ENCODE results near the gene AGBL5.

The AGBL5 gene

DNA sequence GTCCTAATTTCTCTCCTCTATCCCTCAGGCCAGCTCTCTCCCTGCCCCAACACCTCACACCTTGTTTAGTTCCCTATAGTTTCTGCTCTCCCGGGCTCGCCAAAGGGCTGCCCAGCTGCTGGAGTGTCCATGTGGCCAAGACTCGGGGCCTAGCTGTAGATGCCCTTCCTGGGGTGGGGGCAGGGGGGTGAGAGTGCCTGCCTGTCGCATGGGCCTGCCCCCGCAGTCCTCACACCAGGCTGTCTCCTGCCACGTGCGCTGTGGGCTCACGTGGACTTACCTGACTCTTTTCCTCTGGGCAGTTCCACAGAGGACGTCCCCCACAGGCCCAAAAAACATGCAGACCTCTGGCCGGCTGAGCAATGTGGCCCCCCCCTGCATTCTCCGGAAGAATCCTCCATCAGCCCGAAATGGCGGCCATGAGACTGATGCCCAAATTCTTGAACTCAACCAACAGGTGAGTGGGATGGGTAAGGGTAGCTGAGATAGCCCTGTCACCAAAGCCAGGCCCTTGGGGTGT, 26.1 kb upstream of the AGBL5 start:
- no peak for DNase-seq

DNA sequence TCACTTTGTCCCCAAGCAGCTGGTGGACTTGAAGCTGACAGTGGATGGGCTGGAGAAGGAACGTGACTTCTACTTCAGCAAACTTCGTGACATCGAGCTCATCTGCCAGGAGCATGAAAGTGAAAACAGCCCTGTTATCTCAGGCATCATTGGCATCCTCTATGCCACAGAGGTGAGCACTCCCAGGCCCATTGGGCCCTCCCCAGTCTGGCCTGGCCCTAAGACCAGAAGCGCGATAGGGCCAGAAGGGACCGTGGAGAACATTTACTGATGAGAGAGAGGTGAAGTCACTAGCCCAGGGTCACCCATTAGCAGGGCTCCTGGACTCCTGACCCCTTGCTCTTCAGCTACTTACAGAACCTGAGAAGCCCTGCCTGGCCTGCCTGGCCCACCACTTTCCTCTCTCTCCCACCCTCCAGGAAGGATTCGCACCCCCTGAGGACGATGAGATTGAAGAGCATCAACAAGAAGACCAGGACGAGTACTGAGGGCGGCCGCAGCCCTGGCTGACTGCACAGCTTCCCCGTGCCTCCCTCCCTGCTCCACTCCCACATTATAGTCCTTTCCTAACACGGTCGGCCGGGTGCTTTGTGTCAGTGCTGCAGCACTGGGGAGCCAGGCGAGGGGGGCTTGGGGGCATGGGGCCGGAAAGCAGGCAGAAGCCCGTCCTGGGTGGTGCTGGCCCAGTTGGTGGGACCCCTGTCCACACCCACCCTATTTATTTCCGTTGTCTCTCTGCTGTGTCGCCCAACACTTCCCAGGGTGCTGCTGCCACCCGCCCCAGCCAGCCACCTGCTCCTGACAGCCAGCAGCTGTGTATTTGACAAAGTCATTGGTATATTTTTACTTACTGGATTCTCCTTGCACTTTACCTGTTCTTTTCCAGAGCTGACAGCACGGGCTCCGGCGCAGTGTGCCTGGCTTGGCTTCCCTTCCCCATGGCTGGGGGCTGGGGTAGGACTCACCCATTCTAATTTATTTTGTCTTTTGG, 25.3 kb upstream of the AGBL5 start:
- no peak for DNase-seq

DNA sequence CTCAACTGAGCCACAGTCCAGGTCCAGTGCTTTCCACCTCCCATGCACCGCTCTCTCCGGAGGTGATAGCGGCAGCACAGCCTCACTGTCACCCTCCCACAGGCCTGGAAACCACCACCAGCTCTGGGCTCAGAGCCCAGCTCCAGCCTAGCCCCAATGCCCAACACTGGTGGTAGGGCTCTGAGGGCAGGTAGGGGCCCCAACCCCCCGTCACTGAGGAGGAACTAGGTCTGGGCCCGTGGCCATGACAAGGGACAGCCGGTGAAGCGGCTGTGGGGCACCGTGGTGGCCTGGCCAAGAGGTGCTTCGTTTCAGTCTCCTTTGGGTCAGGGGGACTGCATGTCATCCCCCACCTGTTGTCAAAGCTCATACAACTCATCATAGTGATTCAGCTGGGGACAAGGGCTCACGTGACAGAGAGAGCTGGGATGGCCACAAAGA, 24.2 kb upstream of the AGBL5 start:
- DNase-seq, result no peak

DNA sequence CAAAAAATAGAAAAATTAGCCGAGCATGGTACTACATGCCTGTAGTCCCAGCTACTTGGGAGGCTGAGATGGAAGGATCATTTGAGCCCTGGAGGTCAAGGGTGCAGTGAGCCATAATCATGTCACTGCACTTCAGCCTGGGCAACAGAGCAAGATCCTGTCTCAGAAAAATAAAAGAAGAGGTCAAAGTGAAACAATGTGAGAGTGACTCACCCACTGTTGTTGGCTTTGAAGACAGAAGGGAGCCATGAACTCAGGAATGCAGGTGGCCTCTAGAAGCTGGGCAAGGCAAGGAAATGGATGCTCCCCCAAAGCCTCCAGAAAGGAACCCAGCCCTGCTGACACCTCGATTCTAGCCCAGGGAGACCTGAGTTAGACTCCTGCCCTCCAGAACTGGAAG, 22.4 kb upstream of the AGBL5 start:
- DNase-seq, result no peak

DNA sequence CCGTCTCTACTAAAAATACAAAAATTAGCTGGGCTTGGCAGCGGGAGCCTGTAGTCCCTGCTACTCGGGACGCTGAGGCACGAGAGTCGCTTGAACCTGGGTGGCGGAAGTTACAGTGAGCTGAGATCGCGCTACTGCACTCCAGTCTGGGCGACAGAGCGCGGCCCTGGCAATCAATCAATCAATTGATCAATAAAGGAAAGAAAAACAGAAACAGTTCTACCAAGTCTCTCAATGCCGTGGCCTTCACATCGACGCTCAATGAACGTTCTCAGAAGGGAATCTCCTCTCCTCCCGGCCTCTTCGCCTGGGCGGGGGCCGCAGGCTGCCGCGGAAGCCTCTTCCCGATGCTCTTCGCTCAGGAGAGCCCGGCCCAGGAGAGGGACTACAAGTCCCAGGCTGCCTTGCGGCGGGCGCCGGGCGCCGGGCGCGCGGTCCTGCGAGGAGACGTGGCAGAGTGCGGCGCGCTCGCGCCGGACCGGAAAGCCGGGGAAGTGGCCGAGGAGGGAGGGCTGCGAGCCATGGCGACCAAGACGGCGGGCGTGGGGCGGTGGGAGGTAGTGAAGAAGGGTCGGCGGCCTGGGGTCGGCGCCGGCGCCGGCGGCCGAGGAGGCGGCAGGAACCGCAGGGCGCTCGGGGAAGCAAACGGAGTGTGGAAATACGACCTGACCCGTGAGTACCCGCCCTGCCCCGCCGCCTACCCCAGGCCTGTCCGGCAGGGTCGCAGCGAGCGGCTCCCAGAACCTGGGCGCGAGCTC, 18.8 kb upstream of the AGBL5 start, which contains the start of gene TMEM214:
Gene TMEM214, plus strand, starts transcription at position 471 of the 758 bp plus-strand sequence. Its CDS starts 51 bp downstream, at position 522.
- DNase-seq, result peak; percentile 81 to 90

DNA sequence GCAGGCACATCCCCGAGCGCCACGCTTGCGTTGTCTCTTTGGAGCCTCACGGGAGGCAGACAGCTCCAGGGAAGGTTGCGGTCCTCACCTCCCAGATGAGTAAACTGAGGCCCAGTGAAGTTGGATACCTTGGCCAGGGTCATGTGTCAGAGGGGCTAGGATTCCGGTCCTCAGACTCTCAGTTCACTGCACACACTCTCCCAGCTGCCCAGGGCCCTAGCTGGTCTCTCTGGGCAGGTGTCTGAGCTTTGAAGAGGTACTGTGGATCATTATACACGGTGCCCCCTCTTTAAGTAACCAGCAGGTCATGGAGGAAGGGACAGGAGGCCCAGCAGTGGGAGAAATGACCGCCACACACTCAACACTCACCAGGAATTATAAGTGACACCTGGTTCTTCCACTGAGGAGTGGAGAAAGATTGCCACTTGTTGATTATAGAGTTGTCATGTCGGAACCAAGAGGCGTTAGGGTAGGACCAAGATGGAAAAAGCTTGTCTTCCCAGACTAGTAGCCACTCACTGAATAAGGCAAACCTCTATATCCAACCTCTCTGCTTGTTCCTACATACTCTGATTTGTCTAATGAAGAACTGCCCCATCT, 18.1 kb upstream of the AGBL5 start:
- DNase-seq, result no peak

DNA sequence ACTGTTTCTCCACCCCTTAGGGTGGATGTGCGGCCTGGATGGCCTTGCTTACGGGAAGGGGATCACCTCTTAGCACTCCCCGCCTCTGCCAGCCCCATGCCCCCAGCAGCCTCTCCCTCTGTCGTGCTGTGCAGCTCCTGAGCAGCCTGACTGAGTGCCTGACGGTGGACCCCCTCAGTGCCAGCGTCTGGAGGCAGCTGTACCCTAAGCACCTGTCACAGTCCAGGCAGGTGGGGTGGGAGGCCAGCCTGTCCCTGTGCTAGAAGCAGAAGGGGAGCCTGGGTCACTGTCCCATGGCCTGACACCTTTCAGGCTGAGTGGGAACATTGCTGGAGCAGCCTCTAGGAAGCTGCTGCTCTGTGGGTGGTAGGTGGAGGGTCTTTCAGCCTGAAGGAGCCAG, 13.5 kb upstream of the AGBL5 start:
- no peak for DNase-seq

GRCh38 chr2:27038631-27039339, 12.7 kb upstream of the AGBL5 start:
- DNase-seq, result no peak

- no peak for DNase-seq
These were observed 12.0 kb upstream of the AGBL5 start for GRCh38 chr2:27039426-27039825.

- no peak for DNase-seq
These were observed 11.6 kb upstream of the AGBL5 start for GRCh38 chr2:27039871-27040270.

DNA sequence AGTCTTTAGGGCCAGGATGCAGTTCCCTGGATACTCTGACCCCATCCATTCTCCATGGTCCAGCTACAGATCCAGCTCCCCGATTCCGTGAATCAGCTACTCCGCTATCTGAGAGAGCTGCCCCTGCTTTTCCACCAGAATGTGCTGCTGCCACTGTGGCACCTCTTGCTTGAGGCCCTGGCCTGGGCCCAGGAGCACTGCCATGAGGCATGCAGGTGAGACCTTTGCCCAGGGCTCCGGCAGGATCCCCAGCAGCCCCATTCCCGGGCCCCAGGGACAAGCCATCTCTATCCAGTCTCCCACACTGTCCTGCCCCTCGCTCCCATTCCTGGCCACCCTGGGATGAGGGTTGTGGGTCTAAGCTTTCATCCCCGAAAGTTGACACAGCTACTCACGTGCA, 11.2 kb upstream of the AGBL5 start:
- DNase-seq, result no peak

DNA sequence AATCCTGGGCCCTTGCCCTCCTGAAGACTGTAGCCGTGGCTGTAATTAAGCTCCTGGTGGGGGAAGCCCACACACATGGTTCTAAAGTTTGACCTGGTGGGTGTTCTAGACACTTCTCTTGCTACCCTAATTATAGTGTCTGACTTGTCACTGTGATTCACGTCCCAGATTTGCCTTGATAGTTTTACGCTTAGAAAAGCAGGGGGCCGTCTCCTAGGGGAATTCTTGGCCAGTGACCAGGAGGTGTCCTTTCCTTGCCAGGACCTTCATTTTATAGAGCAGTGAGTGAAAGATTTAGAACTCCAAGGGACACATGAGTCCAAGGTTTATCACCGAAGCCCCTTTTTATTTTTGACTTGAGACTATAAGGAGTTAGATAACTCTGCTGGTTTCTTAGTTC, 9.7 kb upstream of the AGBL5 start:
- DNase-seq, result no peak

- no peak for DNase-seq
These were observed 9.3 kb upstream of the AGBL5 start for GRCh38 chr2:27042159-27042661.

DNA sequence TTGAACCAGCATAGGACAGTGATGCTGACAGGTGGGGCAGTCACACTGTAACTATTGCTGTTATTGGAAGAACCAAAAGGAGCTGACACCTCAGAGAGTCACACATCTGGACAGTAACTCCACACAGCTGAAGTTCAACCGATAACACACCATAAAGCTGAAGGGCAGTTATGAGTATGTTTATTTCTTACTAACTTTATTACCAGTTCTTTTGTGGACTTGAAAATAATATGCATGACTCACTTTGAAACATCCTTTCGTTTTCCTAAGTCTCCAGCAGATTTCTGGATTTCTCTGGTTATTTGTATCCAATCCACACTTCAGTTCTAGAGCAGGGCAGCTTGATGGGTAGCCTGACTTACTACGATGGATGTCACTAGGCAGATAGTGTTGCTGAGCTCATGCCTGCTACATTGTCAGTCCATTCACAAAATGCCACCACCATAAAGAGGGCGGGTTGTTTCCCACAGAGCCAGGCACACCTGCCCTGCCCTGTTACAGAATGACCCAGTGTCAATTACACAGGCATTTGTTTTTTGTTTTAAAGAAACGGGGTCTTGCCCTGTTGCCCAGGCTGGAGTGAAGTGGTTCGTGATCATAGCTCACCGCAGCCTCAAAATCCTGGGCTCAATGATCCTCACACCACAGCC, 8.4 kb upstream of the AGBL5 start:
- no peak for DNase-seq

GRCh38 chr2:27049422-27050280, 1.8 kb upstream of the AGBL5 start:
- peak; percentile 41 to 47 for DNase-seq

- DNase-seq, result peak; percentile 94 to 99
These were observed 1.0 kb upstream of the AGBL5 start for GRCh38 chr2:27050281-27050995.

GRCh38 chr2:27051902-27052645, 606 bp downstream of the AGBL5 start:
- DNase-seq, result no peak

- no peak for DNase-seq
These were observed 1.9 kb downstream of the AGBL5 start for GRCh38 chr2:27053321-27053720.

- DNase-seq, result no peak
These were observed 2.3 kb downstream of the AGBL5 start for GRCh38 chr2:27053776-27054175.

Data from inflammatory macrophage treated with lipopolysaccharide for 1 hour (primary cell).